OCI-LY1 (cell line): ENCODE results near the gene IP6K3.

Experiments
- H2AFZ ChIP-seq: fragments of 200-600 bp; sonication (generic), shearing (Covaris generic); 2 replicates; pipeline ENCODE4 v1.6.0; 2014; ENCODE audit warnings: antibody characterized with exemption, mild to moderate bottlenecking, low read length
- H3F3A ChIP-seq: fragments of 200-600 bp; sonication (generic), shearing (Covaris generic); 2 replicates; pipeline ENCODE4 v1.6.0; 2014; ENCODE audit warnings: mild to moderate bottlenecking, antibody characterized with exemption, low read length, moderate library complexity; ENCODE audit not compliant: insufficient read depth
- H3K27ac ChIP-seq: fragments of 200-600 bp; sonication (generic); 2 replicates; pipeline ENCODE4 v1.5.1; 2014; ENCODE audit warnings: low read length, mixed run types, mild to moderate bottlenecking, low read depth; ENCODE audit not compliant: poor library complexity, severe bottlenecking
- H3K27me3 ChIP-seq: fragments of 200-600 bp; sonication (generic); 2 replicates; pipeline ENCODE4 v1.6.0; 2014; ENCODE audit warnings: antibody characterized with exemption, mild to moderate bottlenecking, low read length, moderate library complexity; ENCODE audit not compliant: insufficient read depth
- H3K36me3 ChIP-seq: fragments of 200-600 bp; sonication (generic); 2 replicates; pipeline ENCODE4 v1.6.1; 2014; ENCODE audit warnings: mild to moderate bottlenecking, antibody characterized with exemption, low read length, moderate library complexity, mixed read lengths; ENCODE audit not compliant: insufficient read depth
- H3K4me1 ChIP-seq: fragments of 200-600 bp; sonication (generic); 2 replicates; pipeline ENCODE4 v1.5.1; 2014; ENCODE audit warnings: mild to moderate bottlenecking, low read length, moderate library complexity; ENCODE audit not compliant: insufficient read depth, severe bottlenecking
- H3K4me2 ChIP-seq: fragments of 200-600 bp; sonication (generic), shearing (Covaris generic); 2 replicates; pipeline ENCODE4 v1.6.1; 2014; ENCODE audit warnings: low read length
- H3K4me3 ChIP-seq: fragments of 200-600 bp; sonication (generic); 2 replicates; pipeline ENCODE4 v1.5.1; 2014; ENCODE audit warnings: low read length, low read depth, mild to moderate bottlenecking, mixed read lengths; ENCODE audit not compliant: poor library complexity, severe bottlenecking
- H3K79me2 ChIP-seq: fragments of 200-600 bp; shearing (Covaris generic); 2 replicates; pipeline ENCODE4 v1.6.1; 2016; ENCODE audit warnings: mixed run types, low read length, mixed read lengths; ENCODE audit not compliant: insufficient read depth
- H3K9ac ChIP-seq: fragments of 200-600 bp; sonication (generic), shearing (Covaris generic); 2 replicates; pipeline ENCODE4 v1.6.1; 2014; ENCODE audit warnings: mild to moderate bottlenecking, low read length, mixed read lengths
- H3K9me2 ChIP-seq: fragments of 200-600 bp; sonication (generic), shearing (Covaris generic); 2 replicates; pipeline ENCODE4 v1.6.1; 2014; ENCODE audit warnings: low read depth, mild to moderate bottlenecking, low read length, mixed read lengths
- H3K9me3 ChIP-seq: fragments of 200-600 bp; shearing (Covaris generic); 2 replicates; pipeline ENCODE4 v1.6.1; 2014; ENCODE audit warnings: low read length, mixed read lengths
- H4K20me1 ChIP-seq: fragments of 200-600 bp; sonication (generic), shearing (Covaris generic); 2 replicates; pipeline ENCODE4 v1.6.0; 2016; ENCODE audit warnings: mild to moderate bottlenecking, low read length; ENCODE audit not compliant: insufficient read depth
- EZH2 ChIP-seq: fragments of 200-600 bp; sonication (generic), shearing (Covaris generic); IDR thresholded peaks from 2 replicates; pipeline ENCODE4 v1.8.0; 2017; ENCODE audit warnings: borderline replicate concordance, mixed run types, mild to moderate bottlenecking, antibody characterized with exemption, low read length, moderate library complexity, mixed read lengths
- TF ChIP-seq, protein P1 (sequence below): fragments of 200-600 bp; sonication (generic), shearing (Covaris generic); IDR thresholded peaks from 2 replicates; pipeline ENCODE4 v1.5.1; 2017; ENCODE audit warnings: mild to moderate bottlenecking, antibody characterized with exemption, low read length, moderate library complexity, mixed read lengths

Gene IP6K3

DNA sequence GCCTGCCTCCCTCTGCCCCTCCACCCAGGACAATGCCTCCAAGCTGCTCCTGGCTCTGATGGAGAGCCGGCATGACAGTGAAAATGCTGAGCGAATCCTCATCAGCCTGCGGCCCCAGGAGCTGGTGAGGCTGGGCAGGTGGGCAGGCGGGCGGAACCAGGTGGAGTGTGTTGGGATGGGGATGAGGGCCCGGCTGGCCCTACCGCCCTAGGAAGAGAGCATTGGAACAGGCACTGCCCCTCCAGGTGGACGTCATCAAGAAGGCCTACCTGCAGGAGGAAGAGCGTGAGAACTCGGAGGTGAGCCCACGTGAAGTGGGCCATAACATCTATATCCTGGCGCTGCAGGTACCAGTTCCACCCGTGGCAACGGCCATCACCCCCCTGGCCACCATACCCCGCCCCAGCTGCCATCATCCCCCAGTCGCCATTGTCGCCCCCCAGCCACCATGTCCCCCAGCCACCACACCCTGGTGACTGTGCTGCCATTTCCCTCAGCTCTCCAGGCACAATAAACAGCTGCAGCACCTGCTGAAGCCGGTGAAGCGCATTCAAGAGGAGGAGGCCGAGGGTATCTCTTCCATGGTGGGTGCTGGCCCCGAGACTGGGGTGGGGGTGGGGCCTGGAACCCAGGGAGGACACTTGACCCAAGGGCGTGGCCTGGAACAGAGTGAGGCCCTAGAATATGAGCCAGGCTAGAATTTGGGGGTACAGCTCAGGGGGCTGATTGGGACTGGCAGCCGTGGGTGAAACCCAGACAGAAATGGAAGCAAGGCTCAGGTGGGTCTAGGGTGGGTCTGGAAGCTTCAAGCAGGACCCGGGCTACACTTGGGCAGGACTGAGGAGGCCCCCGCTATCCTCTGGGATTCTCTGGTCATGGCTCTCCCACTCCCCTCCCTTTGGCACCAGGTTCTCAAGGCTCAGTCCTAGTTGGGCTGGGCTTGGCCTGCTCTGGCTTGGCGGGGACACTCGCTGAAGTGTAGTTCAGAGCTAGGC is 59.4 kb downstream of the IP6K3 start:
- no peaks in the 10 kb centered on the region for H3F3A ChIP-seq
- no peaks in the 10 kb centered on the region for H3K27me3 ChIP-seq
- H3K27ac ChIP-seq, result no peak overlapping the region
- no peak overlapping the region for H3K4me3 ChIP-seq
- no peaks in the 10 kb centered on the region for H4K20me1 ChIP-seq
- H3K9me3 ChIP-seq, result no peaks in the 10 kb centered on the region
- H3K4me1 ChIP-seq, result peaks cover 4% of the 10 kb centered on the region
- no peaks in the 10 kb centered on the region for H3K9me2 ChIP-seq
- H3K79me2 ChIP-seq, result no peaks in the 10 kb centered on the region
- TF ChIP-seq, protein P1, sequence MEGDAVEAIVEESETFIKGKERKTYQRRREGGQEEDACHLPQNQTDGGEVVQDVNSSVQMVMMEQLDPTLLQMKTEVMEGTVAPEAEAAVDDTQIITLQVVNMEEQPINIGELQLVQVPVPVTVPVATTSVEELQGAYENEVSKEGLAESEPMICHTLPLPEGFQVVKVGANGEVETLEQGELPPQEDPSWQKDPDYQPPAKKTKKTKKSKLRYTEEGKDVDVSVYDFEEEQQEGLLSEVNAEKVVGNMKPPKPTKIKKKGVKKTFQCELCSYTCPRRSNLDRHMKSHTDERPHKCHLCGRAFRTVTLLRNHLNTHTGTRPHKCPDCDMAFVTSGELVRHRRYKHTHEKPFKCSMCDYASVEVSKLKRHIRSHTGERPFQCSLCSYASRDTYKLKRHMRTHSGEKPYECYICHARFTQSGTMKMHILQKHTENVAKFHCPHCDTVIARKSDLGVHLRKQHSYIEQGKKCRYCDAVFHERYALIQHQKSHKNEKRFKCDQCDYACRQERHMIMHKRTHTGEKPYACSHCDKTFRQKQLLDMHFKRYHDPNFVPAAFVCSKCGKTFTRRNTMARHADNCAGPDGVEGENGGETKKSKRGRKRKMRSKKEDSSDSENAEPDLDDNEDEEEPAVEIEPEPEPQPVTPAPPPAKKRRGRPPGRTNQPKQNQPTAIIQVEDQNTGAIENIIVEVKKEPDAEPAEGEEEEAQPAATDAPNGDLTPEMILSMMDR, result no peak
- TF ChIP-seq EZH2, result no peak
- H3K36me3 ChIP-seq, result peaks cover 97% of the 10 kb centered on the region
- no peak overlapping the region for H3K4me2 ChIP-seq
- no peak overlapping the region for H3K9ac ChIP-seq
- H2AFZ ChIP-seq, result no peak overlapping the region

DNA sequence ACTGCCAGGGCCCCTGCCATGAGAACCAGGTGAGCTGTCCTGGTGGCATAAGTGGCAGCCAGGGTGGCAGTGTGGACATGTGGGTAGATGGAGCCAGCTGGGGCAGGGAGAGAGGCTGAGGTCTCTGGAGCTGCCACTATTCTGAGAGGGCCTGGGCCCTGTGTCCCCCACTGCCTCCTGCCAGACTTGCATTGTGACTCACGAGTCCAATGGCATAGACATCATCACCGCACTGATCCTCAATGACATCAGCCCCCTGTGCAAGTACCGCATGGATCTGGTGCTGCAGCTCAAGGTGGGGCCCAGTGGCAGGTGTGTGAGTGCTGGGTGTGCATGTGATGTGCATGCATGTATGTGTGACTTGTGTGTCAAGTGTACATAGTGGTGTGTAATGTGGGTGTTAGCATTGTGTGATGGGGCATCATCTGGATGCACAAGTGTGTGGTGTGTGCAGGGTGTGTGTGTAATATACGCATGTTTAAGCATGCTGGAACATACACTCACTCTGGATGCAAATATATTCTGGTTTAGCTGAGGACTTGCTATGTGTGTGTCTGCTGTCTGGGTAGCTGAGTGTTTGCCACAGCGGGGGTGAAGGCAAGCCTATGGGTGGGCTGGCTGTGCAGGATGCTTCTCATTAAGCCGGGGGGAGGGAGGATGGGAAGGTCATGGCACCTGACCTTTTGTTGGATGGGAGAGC is 60.3 kb downstream of the IP6K3 start:
- no peaks in the 10 kb centered on the region for H3K9me2 ChIP-seq
- H3F3A ChIP-seq, result no peaks in the 10 kb centered on the region
- no peak for TF ChIP-seq EZH2
- TF ChIP-seq, protein P1, result no peak
- no peak overlapping the region for H3K4me2 ChIP-seq
- no peaks in the 10 kb centered on the region for H3K9me3 ChIP-seq
- H3K9ac ChIP-seq, result no peak overlapping the region
- peaks cover 97% of the 10 kb centered on the region for H3K36me3 ChIP-seq
- no peaks in the 10 kb centered on the region for H4K20me1 ChIP-seq
- no peak overlapping the region for H2AFZ ChIP-seq
- no peaks in the 10 kb centered on the region for H3K4me1 ChIP-seq
- H3K4me3 ChIP-seq, result no peak overlapping the region
- H3K79me2 ChIP-seq, result no peaks in the 10 kb centered on the region
- H3K27ac ChIP-seq, result no peak overlapping the region
- no peaks in the 10 kb centered on the region for H3K27me3 ChIP-seq

DNA sequence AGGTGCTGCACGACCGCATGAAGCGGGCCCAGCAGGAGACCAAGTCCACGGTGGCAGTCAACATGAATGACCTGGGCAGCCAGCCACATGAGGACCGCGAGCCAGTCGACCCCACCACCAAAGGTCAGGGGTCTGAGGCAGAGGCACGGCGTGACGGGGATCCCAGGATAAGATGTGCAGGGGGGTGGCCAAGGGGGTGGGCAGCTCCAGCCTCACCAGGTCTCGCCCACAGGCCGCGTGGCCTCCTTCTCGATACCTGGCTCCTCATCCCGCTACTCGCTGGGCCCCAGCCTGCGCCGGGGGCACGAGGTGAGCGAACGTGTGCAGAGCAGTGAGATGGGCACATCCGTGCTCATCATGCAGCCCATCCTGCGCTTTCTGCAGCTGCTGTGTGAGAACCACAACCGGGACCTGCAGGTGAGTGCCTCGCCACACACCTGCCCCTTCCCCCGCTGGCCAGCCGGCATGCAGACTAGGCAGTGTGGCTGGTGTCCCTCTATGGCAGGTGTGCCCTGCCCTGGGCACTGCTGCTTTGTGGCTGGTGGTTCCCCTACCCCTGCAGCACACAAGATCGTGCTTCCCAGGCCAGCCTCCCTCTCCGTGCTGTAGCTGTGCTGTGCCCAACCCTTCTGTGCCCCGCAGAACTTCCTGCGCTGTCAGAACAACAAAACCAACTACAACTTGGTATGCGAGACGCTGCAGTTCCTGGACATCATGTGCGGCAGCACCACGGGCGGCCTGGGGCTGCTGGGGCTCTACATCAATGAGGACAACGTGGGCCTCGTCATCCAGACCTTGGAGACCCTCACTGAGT is 61.1 kb downstream of the IP6K3 start:
- peaks cover 94% of the 10 kb centered on the region for H3K36me3 ChIP-seq

More for the DNA sequence above, 61.1 kb downstream of the IP6K3 start:
- Histone ChIP-seq H3K9me2 (no peaks in the 10 kb centered on the region), H3F3A (no peaks in the 10 kb centered on the region), H3K27me3 (no peaks in the 10 kb centered on the region), H3K79me2 (no peaks in the 10 kb centered on the region), H4K20me1 (no peaks in the 10 kb centered on the region), H3K9me3 (no peaks in the 10 kb centered on the region), H3K4me3 (no peak overlapping the region), H2AFZ (no peak overlapping the region), H3K4me2 (no peak overlapping the region), H3K9ac (no peak overlapping the region), H3K4me1 (no peaks in the 10 kb centered on the region), H3K27ac (no peak overlapping the region)
- TF ChIP-seq, protein P1, result no peak
- no peak for TF ChIP-seq EZH2
